Measurements from ENCODE around the gene NPPC. TPM values are rescaled to one million over a fixed set of nuclear protein-coding genes. Genes with fewer than 3 reads are reported as not detected.

Gene NPPC
- polyA plus RNA-seq, 3 donors: not detected

DNA sequence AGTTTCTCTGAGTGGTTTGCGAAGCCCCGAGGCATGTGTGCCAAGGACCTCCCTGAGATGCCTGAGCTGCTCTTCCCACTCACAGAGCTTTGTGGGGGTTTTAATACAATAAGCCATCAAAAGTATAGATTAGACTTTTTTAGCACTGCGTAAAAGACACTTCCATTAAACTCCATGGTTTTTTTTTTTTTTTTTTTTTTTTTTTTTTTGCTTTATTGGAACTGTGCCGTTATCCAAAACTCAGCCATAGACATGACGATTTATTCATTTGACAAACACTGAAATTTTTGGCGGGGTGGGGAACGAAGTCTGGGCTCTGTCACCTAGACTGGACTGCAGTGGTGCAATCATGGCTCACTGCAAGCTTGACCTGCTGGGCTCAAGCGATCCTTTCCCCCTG is 18.4 kb downstream of the NPPC start:
- no peak overlapping the region for H3K4me3 Mint-ChIP-seq
- H3K36me3 Mint-ChIP-seq: no peaks in the 10 kb centered on the region
- Histone ChIP-seq H3K27me3 (ENCODE audit: control insufficient read depth in 2 of 2, insufficient read depth in 2 of 2, low read length in 2 of 2) (no peaks in the 10 kb centered on the region), H3K4me1 (ENCODE audit: control insufficient read depth in 1 of 2, insufficient read depth in 2 of 2, low read length in 2 of 2) (no peaks in the 10 kb centered on the region), H3K79me2 (ENCODE audit: insufficient read depth, low read length) (no peaks in the 10 kb centered on the region), H3K36me3 (replicated peaks in 1 of 2; ENCODE audit: control insufficient read depth in 1 of 2, insufficient read depth in 2 of 2, low read length in 2 of 2) (no peaks in the 10 kb centered on the region), H2AFZ (ENCODE audit: insufficient read depth, low read depth, low read length, poor library complexity, severe bottlenecking) (no peak overlapping the region), H3K27ac (ENCODE audit: low read depth in 1 of 2, low read length in 2 of 2) (no peak overlapping the region), H3K9ac (ENCODE audit: insufficient read depth, low read length, poor library complexity, severe bottlenecking) (no peak overlapping the region), H3K4me3 (replicated peaks in 1 of 3; ENCODE audit: low read depth in 2 of 3, low read length in 3 of 3) (no peak overlapping the region), H4K20me1 (ENCODE audit: insufficient read depth, low read length) (no peaks in the 10 kb centered on the region), H3K4me2 (replicated peaks; ENCODE audit: extremely low read depth, low read length, poor library complexity, severe bottlenecking) (no peak overlapping the region), H3K9me3 (replicated peaks in 1 of 2; ENCODE audit: control insufficient read depth in 1 of 2, insufficient read depth in 1 of 2, low read length in 2 of 2) (no peaks in the 10 kb centered on the region)
- 90% methylated on average over 5 of the region's 8 CpGs for WGBS (ENCODE audit: insufficient coverage)
- intact Hi-C loops (cut with micrococcal nuclease): loop anchor here (2.0 to 5.0 kb wide), 2 partner anchors 420 to 533 kb away; no protein-coding TSS in a partner anchor
- H3K4me1 Mint-ChIP-seq: peaks cover 5% of the 10 kb centered on the region
- TF ChIP-seq, protein P1, sequence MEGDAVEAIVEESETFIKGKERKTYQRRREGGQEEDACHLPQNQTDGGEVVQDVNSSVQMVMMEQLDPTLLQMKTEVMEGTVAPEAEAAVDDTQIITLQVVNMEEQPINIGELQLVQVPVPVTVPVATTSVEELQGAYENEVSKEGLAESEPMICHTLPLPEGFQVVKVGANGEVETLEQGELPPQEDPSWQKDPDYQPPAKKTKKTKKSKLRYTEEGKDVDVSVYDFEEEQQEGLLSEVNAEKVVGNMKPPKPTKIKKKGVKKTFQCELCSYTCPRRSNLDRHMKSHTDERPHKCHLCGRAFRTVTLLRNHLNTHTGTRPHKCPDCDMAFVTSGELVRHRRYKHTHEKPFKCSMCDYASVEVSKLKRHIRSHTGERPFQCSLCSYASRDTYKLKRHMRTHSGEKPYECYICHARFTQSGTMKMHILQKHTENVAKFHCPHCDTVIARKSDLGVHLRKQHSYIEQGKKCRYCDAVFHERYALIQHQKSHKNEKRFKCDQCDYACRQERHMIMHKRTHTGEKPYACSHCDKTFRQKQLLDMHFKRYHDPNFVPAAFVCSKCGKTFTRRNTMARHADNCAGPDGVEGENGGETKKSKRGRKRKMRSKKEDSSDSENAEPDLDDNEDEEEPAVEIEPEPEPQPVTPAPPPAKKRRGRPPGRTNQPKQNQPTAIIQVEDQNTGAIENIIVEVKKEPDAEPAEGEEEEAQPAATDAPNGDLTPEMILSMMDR (IDR thresholded peaks at IDR 0.05): no peak
- DNase-seq: no peak
- no peaks in the 10 kb centered on the region for H3K9me3 Mint-ChIP-seq
- H3K27me3 Mint-ChIP-seq (ENCODE audit: low read depth in 3 of 3): peaks cover 2 to 15% (median 10%) of the 10 kb centered on the region in 3 donors
- H3K27ac Mint-ChIP-seq: no peak overlapping the region

DNA sequence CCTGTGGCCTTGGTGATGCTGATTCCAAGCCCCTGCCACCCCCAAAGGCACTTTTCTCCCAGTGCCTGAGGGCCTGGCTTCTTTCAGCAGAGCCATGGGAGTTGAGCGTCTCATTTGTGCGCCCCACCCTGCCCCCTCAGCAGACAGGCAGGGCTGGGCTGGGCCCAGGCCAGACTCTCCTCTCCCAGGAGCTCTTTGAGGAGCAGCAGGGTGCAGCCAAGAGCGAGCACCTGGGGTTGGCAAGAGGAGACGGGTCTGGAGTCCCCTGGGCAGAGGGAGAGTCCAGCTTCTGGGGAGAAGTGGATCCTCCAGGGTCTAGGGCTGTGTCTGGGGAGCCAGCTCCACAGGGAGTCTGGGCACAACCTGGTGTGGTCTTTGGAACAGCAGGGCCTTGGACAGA is 21.2 kb downstream of the NPPC start:
- Mint-ChIP-seq H3K4me3 (no peak overlapping the region), H3K36me3 (no peaks in the 10 kb centered on the region), H3K27me3 (ENCODE audit: low read depth in 3 of 3) (peaks cover 2 to 19% (median 8%) of the 10 kb centered on the region in 3 donors), H3K4me1 (peaks cover 3% of the 10 kb centered on the region), H3K9me3 (no peaks in the 10 kb centered on the region), H3K27ac (no peak overlapping the region)
- Histone ChIP-seq H3K9me3 (replicated peaks in 1 of 2; ENCODE audit: control insufficient read depth in 1 of 2, insufficient read depth in 1 of 2, low read length in 2 of 2) (no peaks in the 10 kb centered on the region), H3K27ac (ENCODE audit: low read depth in 1 of 2, low read length in 2 of 2) (no peak overlapping the region), H2AFZ (ENCODE audit: insufficient read depth, low read depth, low read length, poor library complexity, severe bottlenecking) (no peak overlapping the region), H3K79me2 (ENCODE audit: insufficient read depth, low read length) (no peaks in the 10 kb centered on the region), H3K36me3 (replicated peaks in 1 of 2; ENCODE audit: control insufficient read depth in 1 of 2, insufficient read depth in 2 of 2, low read length in 2 of 2) (no peaks in the 10 kb centered on the region), H3K4me2 (replicated peaks; ENCODE audit: extremely low read depth, low read length, poor library complexity, severe bottlenecking) (no peak overlapping the region), H3K4me1 (ENCODE audit: control insufficient read depth in 1 of 2, insufficient read depth in 2 of 2, low read length in 2 of 2) (no peaks in the 10 kb centered on the region), H3K9ac (ENCODE audit: insufficient read depth, low read length, poor library complexity, severe bottlenecking) (peak overlapping the region; percentile 15), H3K4me3 (replicated peaks in 1 of 3; ENCODE audit: low read depth in 2 of 3, low read length in 3 of 3) (no peak overlapping the region), H4K20me1 (ENCODE audit: insufficient read depth, low read length) (no peaks in the 10 kb centered on the region), H3K27me3 (ENCODE audit: control insufficient read depth in 2 of 2, insufficient read depth in 2 of 2, low read length in 2 of 2) (no peaks in the 10 kb centered on the region)
- WGBS (ENCODE audit: insufficient coverage): 100% methylated on average over 3 of the region's 4 CpGs
- intact Hi-C loops (cut with micrococcal nuclease): loop anchor here (5.0 kb wide), 1 partner anchor 422 kb away; no protein-coding TSS in a partner anchor
- no peak for DNase-seq
- TF ChIP-seq, protein P1 (IDR thresholded peaks at IDR 0.05): no peak

Measured in CD14-positive monocyte (primary cell).